ENCODE results near the gene NUDCD2. TPM values are rescaled to one million over a fixed set of nuclear protein-coding genes. Genes with fewer than 3 reads are reported as not detected.
A peak's percentile ranks its signal among the peaks of the same experiment; 100 is the strongest.
"Not testable (repeated sequence)": the region's sequence is repeated elsewhere in the genome, so short reads cannot be mapped to it uniquely, and the experiment has no call there.

The NUDCD2 gene
- total and polyA plus RNA-seq, 7 experiments from 2014 or later: 17.9 to 62.8 (median 27.5) TPM

- no peaks in the 10 kb centered on the region for H3K4me1 ChIP-seq (ENCODE audit: control insufficient read depth in 2 of 2, insufficient read depth in 2 of 2, low read length in 2 of 2)
- Mint-ChIP-seq H3K36me3 (no peaks in the 10 kb centered on the region), H3K4me1 (peaks cover 0 to 2% (median 0%) of the 10 kb centered on the region in 7 donors), H3K4me3 (no peak overlapping the region), H3K27ac (no peak overlapping the region), H3K27me3 (peaks cover 0 to 29% (median 6%) of the 10 kb centered on the region in 5 donors), H3K9me3 (no peaks in the 10 kb centered on the region)
- H3K27ac ChIP-seq (ENCODE audit: low read depth, low read length): no peak overlapping the region
- no peaks in the 10 kb centered on the region for H3K9me3 ChIP-seq (ENCODE audit: control insufficient read depth in 2 of 3, low read length in 3 of 3)
- no peaks in the 10 kb centered on the region for H3K36me3 ChIP-seq (ENCODE audit: control insufficient read depth in 2 of 3, insufficient read depth in 3 of 3, low read length in 3 of 3)
- H3K4me3 ChIP-seq (ENCODE audit: low read length): no peak overlapping the region
- ATAC-seq (no peak), DNase-seq (no peak)
- ChIA-PET CTCF (no interaction called here), POLR2A (no interaction called here)
- H3K27me3 ChIP-seq (ENCODE audit: control insufficient read depth in 2 of 2, insufficient read depth in 2 of 2, low read length in 2 of 2): no peaks in the 10 kb centered on the region
- intact Hi-C loops (cut with micrococcal nuclease): no loop called here
Measured at GRCh38 chr5:163401271-163401670, 58.6 kb downstream of the NUDCD2 start.

- no peaks in the 10 kb centered on the region for H3K4me1 ChIP-seq (ENCODE audit: control insufficient read depth in 2 of 2, insufficient read depth in 2 of 2, low read length in 2 of 2)
- Mint-ChIP-seq H3K4me1 (peaks cover 0 to 2% (median 0%) of the 10 kb centered on the region in 7 donors), H3K27me3 (peaks cover 0 to 29% (median 6%) of the 10 kb centered on the region in 5 donors), H3K4me3 (no peak overlapping the region), H3K36me3 (no peaks in the 10 kb centered on the region), H3K27ac (no peak overlapping the region), H3K9me3 (no peaks in the 10 kb centered on the region)
- H3K27me3 ChIP-seq (ENCODE audit: control insufficient read depth in 2 of 2, insufficient read depth in 2 of 2, low read length in 2 of 2): no peaks in the 10 kb centered on the region
- CTCF ChIA-PET: interaction anchor here (0.7 to 1.3 kb wide), 2 partner anchors 9 to 164 kb away, joined by 4 to 5 read pairs; no protein-coding TSS in a partner anchor
- intact Hi-C loops (cut with micrococcal nuclease): no loop called here
- ATAC-seq: no peak
- no peaks in the 10 kb centered on the region for H3K9me3 ChIP-seq (ENCODE audit: control insufficient read depth in 2 of 3, low read length in 3 of 3)
- H3K4me3 ChIP-seq (ENCODE audit: low read length): no peak overlapping the region
- no peaks in the 10 kb centered on the region for H3K36me3 ChIP-seq (ENCODE audit: control insufficient read depth in 2 of 3, insufficient read depth in 3 of 3, low read length in 3 of 3)
- no peak for DNase-seq
- no peak overlapping the region for H3K27ac ChIP-seq (ENCODE audit: low read depth, low read length)
- POLR2A ChIA-PET: no interaction called here
Measured at GRCh38 chr5:163399923-163400322, 60.0 kb downstream of the NUDCD2 start.

GRCh38 chr5:163397354-163397753 lies 62.5 kb downstream of the NUDCD2 start:
- ChIA-PET POLR2A (no interaction called here), CTCF (no interaction called here)
- H3K27ac ChIP-seq (ENCODE audit: low read depth, low read length): no peak overlapping the region
- DNase-seq: no peak
- intact Hi-C loops (cut with micrococcal nuclease): no loop called here
- H3K9me3 Mint-ChIP-seq: peaks cover 0 to 7% (median 0%) of the 10 kb centered on the region in 11 donors
- no peaks in the 10 kb centered on the region for H3K4me1 ChIP-seq (ENCODE audit: control insufficient read depth in 2 of 2, insufficient read depth in 2 of 2, low read length in 2 of 2)
- H3K27me3 Mint-ChIP-seq: peaks cover 9 to 27% (median 18%) of the 10 kb centered on the region in 5 donors
- H3K4me3 Mint-ChIP-seq: no peak overlapping the region
- peaks cover 0 to 2% (median 0%) of the 10 kb centered on the region in 7 donors for H3K4me1 Mint-ChIP-seq
- ATAC-seq: no peak
- peaks cover 0 to 5% (median 0%) of the 10 kb centered on the region in 5 donors for H3K36me3 Mint-ChIP-seq
- no peak overlapping the region for H3K27ac Mint-ChIP-seq
- H3K9me3 ChIP-seq (ENCODE audit: control insufficient read depth in 2 of 3, low read length in 3 of 3): no peaks in the 10 kb centered on the region
- peaks cover 0 to 3% of the 10 kb centered on the region in 2 donors for H3K27me3 ChIP-seq (ENCODE audit: control insufficient read depth in 2 of 2, insufficient read depth in 2 of 2, low read length in 2 of 2)
- no peak overlapping the region for H3K4me3 ChIP-seq (ENCODE audit: low read length)
- H3K36me3 ChIP-seq (ENCODE audit: control insufficient read depth in 2 of 3, insufficient read depth in 3 of 3, low read length in 3 of 3): no peaks in the 10 kb centered on the region

- H3K4me1 Mint-ChIP-seq; H3K4me3 ChIP-seq (ENCODE audit: low read length); H3K27ac Mint-ChIP-seq; H3K4me1 ChIP-seq (ENCODE audit: control insufficient read depth in 2 of 2, insufficient read depth in 2 of 2, low read length in 2 of 2); H3K9me3 ChIP-seq (ENCODE audit: control insufficient read depth in 2 of 3, low read length in 3 of 3); H3K27ac ChIP-seq (ENCODE audit: low read depth, low read length); intact Hi-C loops (cut with micrococcal nuclease); H3K36me3 Mint-ChIP-seq; DNase-seq; H3K4me3 Mint-ChIP-seq; H3K9me3 Mint-ChIP-seq; H3K36me3 ChIP-seq (ENCODE audit: control insufficient read depth in 2 of 3, insufficient read depth in 3 of 3, low read length in 3 of 3); POLR2A ChIA-PET; CTCF ChIA-PET; H3K27me3 ChIP-seq (ENCODE audit: control insufficient read depth in 2 of 2, insufficient read depth in 2 of 2, low read length in 2 of 2): not testable (repeated sequence)
- peak; percentile 59 for ATAC-seq
- H3K27me3 Mint-ChIP-seq: peaks cover 11 to 31% (median 20%) of the 10 kb centered on the region in 5 donors
Measured at GRCh38 chr5:163396818-163397340, 63.0 kb downstream of the NUDCD2 start.

Other genes starting within 250 kb of the NUDCD2 start
- gene CCNG1, start 22.5 kb downstream of the NUDCD2 start, total RNA-seq: 100 to 1,000 TPM in 3 of 5 experiments, 10 to 100 TPM in 2; 86.0 to 150 (median 116) TPM
- gene CCNG1, start 22.5 kb downstream of the NUDCD2 start, polyA plus RNA-seq: 100 to 1,000 TPM; 143 to 154 TPM
- 10 to 100 TPM in 1 of 5 experiments, under 1 TPM in 3, not detected in 1; 0.37 to 34.0 (median 0.55) TPM for gene HMMR, start 530 bp upstream of the NUDCD2 start, total RNA-seq
- gene HMMR, start 530 bp upstream of the NUDCD2 start, polyA plus RNA-seq: not detected
- gene MAT2B, start 45.5 kb upstream of the NUDCD2 start, total RNA-seq: 100 to 1,000 TPM in 3 of 5 experiments, 10 to 100 TPM in 2; 47.7 to 127 (median 112) TPM
- 100 to 1,000 TPM; 231 to 322 TPM for gene MAT2B, start 45.5 kb upstream of the NUDCD2 start, polyA plus RNA-seq

All from naive thymus-derived CD4-positive, alpha-beta T cell (primary cell).